OCI-LY1 (cell line): ENCODE measurements around the gene ST6GALNAC4.

ENCODE experiments used
- CTCF ChIP-seq: fragments of 200-600 bp; sonication (generic), shearing (Covaris generic); IDR thresholded peaks from 2 replicates; pipeline ENCODE4 v1.5.1; 2017; ENCODE audit warnings: mild to moderate bottlenecking, antibody characterized with exemption, low read length, moderate library complexity, mixed read lengths
- EZH2 ChIP-seq: fragments of 200-600 bp; sonication (generic), shearing (Covaris generic); IDR thresholded peaks from 2 replicates; pipeline ENCODE4 v1.8.0; 2017; ENCODE audit warnings: borderline replicate concordance, mixed run types, mild to moderate bottlenecking, antibody characterized with exemption, low read length, moderate library complexity, mixed read lengths

- TF ChIP-seq CTCF, result no peak
- TF ChIP-seq EZH2, result no peak
These were observed at the start of gene ST6GALNAC4 for GRCh38 chr9:127916720-127917581.
